ENCODE measurements around the gene DOK1.

DOK1 gene

GRCh38 chr2:74553892-74554819 lies at the start of gene DOK1, which contains the start of gene LOXL3:
DOK1 (plus strand) TSS chr2:74554720; CDS start chr2:74554755, 35 bp downstream.
LOXL3 (minus strand) TSS chr2:74553942; CDS start chr2:74552634, 1,308 bp downstream.
- no peak for TF ChIP-seq CTCF (IDR thresholded peaks at IDR 0.05; ENCODE audit: borderline replicate concordance, insufficient read depth, low read depth, low read length)
- H3K4me3 ChIP-seq (ENCODE audit: low read depth, low read length): peak within 1 kb of the TSS; percentile 98

GRCh38 chr2:74505448-74506246 lies 48.9 kb upstream of the DOK1 start:
- no peak for TF ChIP-seq CTCF (IDR thresholded peaks at IDR 0.05; ENCODE audit: borderline replicate concordance, insufficient read depth, low read depth, low read length)
- H3K4me3 ChIP-seq (ENCODE audit: low read depth, low read length): no peak overlapping the region

DNA sequence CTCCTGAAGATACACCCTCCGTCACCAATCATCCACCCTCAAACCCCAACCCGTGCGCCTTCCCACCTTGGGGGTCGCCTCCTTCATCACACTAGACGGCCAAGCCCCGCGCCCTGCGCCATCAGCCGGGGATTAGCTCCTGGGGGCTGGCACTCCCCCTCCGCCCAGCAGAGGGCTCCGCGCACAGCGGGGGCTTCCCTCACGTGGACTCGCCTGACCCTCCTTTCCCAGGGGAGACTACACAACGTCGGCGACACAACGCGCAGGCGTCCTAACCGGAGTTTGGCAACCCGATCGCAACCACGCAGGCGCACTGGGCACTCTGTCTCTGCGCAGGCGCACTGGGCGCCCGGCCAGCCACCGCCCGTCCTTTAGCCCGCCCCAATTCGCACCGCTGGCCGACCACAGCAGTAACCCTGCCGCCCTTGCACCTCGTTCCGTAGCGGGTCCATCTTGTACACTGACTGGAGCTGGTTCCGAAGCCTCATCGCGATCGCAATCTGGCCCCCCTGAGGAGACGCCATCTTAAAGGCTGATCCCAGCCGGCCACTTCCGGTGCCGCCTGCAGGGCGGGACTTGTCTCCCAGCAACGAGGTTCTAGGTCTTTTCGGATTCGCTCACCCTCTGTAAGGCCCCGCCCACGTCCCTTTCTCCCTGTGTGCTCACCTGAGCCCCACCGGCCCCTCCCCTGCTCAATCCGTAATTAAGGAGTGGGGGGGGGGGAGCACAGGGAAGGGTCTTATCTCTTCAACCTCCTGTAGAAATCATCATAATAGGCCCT lies 47.2 kb upstream of the DOK1 start, which contains the start of gene PCGF1:
TSS of gene PCGF1 (minus strand) at position 551 of the 781 bp plus-strand sequence. CDS start at position 524, 27 bp downstream.
- peak; percentile 73 for TF ChIP-seq CTCF (IDR thresholded peaks at IDR 0.05; ENCODE audit: borderline replicate concordance, insufficient read depth, low read depth, low read length)
- H3K4me3 ChIP-seq (ENCODE audit: low read depth, low read length): peak within 1 kb of the TSS; percentile 85

- no peak for TF ChIP-seq CTCF (IDR thresholded peaks at IDR 0.05; ENCODE audit: borderline replicate concordance, insufficient read depth, low read depth, low read length)
- peak overlapping the region; percentile 85 for H3K4me3 ChIP-seq (ENCODE audit: low read depth, low read length)
These were observed 46.5 kb upstream of the DOK1 start for GRCh38 chr2:74507926-74508520.

DNA sequence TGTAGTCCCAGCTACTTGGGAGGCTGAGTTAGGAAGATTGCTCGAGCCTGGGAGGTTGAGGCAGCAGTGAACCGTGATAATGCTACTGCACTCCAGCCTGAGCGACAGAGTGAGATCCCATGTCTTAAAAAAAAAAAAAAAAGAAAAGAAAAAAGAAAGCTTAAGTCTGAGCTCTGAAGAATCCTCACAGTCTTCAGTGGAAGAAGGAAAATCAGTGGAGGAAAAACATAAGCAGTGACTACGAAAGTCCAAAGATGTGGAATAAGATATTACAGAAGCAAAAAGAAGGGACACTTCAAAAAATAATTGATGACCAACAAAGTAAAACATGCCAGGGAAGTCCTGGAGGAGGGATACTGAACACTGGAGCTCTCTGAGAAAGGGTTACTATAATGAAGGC lies 44.2 kb upstream of the DOK1 start:
- H3K4me3 ChIP-seq (ENCODE audit: low read depth, low read length): no peak overlapping the region
- TF ChIP-seq CTCF (IDR thresholded peaks at IDR 0.05; ENCODE audit: borderline replicate concordance, insufficient read depth, low read depth, low read length): no peak
